ENCODE measurements around the gene ZFTA. TPM values are rescaled to one million over a fixed set of nuclear protein-coding genes. Genes with fewer than 3 reads are reported as not detected.
A peak's percentile ranks its signal among the peaks of the same experiment; 100 is the strongest.
"Not testable (repeated sequence)": the region's sequence is repeated elsewhere in the genome, so short reads cannot be mapped to it uniquely, and the experiment has no call there.

ZFTA gene
- 18.4 TPM for polyA plus RNA-seq (2013, experiment 1 of 2)
- 14.6 TPM for polyA plus RNA-seq (2013, experiment 2 of 2)

DNA sequence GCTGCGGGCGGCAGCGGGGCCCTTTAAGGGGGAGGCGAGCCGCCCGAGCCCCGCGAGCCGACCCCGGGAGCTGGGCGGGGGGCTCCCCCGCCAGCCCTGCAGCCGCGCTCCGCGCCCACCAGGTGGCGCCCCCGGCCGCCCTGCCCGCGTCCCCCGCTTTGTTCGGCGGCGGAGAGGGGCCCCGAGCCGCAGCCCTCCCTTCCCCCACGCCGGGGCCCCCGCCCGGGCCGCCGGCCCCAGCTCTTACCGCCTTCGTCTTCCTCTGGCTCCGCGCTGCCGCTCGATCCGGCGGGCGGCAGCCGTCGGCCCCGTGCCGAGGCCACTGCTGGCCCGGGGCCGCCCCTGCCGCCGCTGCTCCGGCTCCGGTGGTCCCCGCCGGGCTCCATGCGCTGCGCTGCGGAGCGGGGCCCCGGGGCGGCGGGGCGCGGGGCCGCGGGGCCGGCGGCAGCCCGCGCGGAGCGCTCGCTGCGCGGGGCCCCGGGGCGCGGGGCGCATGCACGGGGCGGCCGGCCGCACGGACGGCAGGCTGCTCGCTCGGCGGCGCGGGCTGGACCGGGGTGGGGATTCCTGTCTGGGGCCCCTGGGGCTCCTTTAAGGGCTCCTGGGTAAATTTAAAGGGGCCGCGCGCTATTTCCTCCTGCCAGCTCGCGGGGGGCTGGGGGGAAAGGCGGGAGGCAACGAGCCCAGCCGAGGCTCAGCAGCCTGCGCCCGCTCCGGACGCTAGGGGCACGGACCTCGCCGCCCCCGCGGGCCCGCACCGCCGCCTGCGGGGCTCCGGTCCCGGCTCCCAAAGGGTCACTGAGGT lies at the start of gene ZFTA:
Gene ZFTA, minus strand, starts transcription at position 539 of the 805 bp plus-strand sequence. Its CDS starts 153 bp downstream, at position 386.
- Histone ChIP-seq H3K4me3 (ENCODE audit: extremely low read depth, insufficient read depth, low read length, poor library complexity, severe bottlenecking) (peak within 1 kb of the TSS; percentile 88), H3K4me1 (ENCODE audit: control insufficient read depth, insufficient read depth, low read length, poor library complexity, severe bottlenecking) (peaks cover 32% of the 10 kb centered on the region), H3K36me3 (ENCODE audit: control insufficient read depth, insufficient read depth, low read length) (peaks cover 30% of the 10 kb centered on the region), H3K9me3 (ENCODE audit: control insufficient read depth, low read length) (no peaks in the 10 kb centered on the region), H3K27ac (ENCODE audit: low read depth, low read length, severe bottlenecking) (peak within 1 kb of the TSS; percentile 89)
- 0% methylated on average over 58 to 78 of the region's 113 CpGs for WGBS, 2 experiments (ENCODE audit: insufficient coverage in 2 of 2)

DNA sequence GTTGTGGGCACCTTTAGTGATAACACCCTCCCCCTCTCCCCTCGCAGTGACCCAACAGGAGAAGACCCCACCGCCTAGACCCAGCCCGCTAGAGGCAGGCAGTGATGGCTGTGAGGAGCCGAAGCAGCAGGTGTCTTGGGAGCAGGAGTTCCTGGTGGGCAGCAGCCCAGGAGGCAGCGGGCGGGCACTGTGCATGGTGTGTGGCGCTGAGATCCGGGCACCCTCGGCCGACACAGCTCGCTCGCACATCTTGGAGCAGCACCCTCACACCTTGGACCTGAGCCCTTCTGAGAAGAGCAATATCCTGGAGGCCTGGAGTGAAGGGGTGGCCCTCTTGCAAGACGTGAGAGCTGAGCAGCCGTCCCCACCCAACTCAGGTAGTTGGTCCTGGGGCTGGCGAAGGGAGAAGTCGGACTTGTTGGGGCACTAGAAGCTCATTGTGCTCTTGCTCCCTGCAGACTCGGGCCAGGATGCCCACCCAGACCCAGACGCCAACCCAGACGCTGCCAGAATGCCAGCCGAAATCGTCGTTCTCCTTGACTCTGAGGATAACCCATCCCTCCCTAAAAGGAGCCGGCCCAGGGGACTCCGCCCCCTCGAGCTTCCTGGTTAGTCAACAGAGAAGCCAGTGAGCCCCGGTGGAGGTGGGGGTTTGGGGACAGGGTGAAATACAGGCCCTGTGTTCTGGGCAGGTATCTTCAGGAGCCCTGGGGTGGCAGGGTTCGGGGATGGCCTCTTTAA lies 49.4 kb upstream of the ZFTA start:
- 97 to 100% methylated on average over 12 to 25 of the region's 27 CpGs for WGBS, 2 experiments (ENCODE audit: insufficient coverage in 2 of 2)
- peaks cover 8% of the 10 kb centered on the region for H3K4me1 ChIP-seq (ENCODE audit: control insufficient read depth, insufficient read depth, low read length, poor library complexity, severe bottlenecking)
- no peaks in the 10 kb centered on the region for H3K9me3 ChIP-seq (ENCODE audit: control insufficient read depth, low read length)
- peaks cover 79% of the 10 kb centered on the region for H3K36me3 ChIP-seq (ENCODE audit: control insufficient read depth, insufficient read depth, low read length)
- no peak overlapping the region for H3K4me3 ChIP-seq (ENCODE audit: extremely low read depth, insufficient read depth, low read length, poor library complexity, severe bottlenecking)
- no peak overlapping the region for H3K27ac ChIP-seq (ENCODE audit: low read depth, low read length, severe bottlenecking)

DNA sequence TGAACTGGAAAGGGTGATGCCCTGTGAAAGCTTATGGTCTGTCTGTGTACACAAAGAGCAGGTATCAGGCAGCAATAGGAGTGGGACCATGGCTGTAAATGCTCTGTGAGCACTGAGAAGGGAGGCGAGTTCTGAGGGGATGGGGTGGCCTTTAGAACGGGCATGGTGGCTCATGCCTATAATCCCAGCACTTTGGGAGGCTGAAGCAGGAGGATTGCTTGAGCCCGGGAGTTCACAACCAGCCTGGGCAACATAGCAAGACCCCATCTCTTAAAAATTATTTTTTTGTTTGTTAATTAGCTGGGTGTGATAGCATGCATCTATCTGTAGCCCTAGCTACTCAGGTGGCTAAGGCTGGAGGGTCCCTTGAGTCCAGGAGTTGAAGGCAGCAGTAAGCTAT lies 48.2 kb upstream of the ZFTA start:
- no peak overlapping the region for H3K27ac ChIP-seq (ENCODE audit: low read depth, low read length, severe bottlenecking)
- peaks cover 13% of the 10 kb centered on the region for H3K4me1 ChIP-seq (ENCODE audit: control insufficient read depth, insufficient read depth, low read length, poor library complexity, severe bottlenecking)
- 92 to 96% methylated on average over 2 of the region's 3 CpGs for WGBS, 2 experiments (ENCODE audit: insufficient coverage in 2 of 2)
- no peak overlapping the region for H3K4me3 ChIP-seq (ENCODE audit: extremely low read depth, insufficient read depth, low read length, poor library complexity, severe bottlenecking)
- H3K36me3 ChIP-seq (ENCODE audit: control insufficient read depth, insufficient read depth, low read length), result peaks cover 67% of the 10 kb centered on the region
- H3K9me3 ChIP-seq (ENCODE audit: control insufficient read depth, low read length), result no peaks in the 10 kb centered on the region

DNA sequence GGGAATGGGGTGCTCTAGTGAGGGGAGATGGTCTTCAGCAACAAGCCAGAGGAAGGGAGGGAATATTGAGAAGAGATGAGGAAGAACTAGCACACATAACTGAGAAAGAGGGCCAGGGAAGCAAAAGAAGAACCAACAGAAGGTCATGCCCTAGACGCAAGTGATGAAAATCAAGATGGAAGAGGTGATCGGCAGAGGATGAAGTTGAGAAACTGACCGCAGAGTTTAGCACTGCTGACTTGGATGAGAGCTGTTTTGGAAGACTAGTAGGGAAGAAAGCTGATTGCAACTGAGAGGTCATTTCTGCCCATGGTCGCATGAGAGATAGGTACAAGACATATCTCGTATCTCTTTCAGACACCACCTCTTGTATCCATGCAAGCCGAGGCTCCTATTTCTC lies 47.6 kb upstream of the ZFTA start:
- Histone ChIP-seq H3K27ac (ENCODE audit: low read depth, low read length, severe bottlenecking) (peak overlapping the region; percentile 16), H3K4me3 (ENCODE audit: extremely low read depth, insufficient read depth, low read length, poor library complexity, severe bottlenecking) (no peak overlapping the region), H3K9me3 (ENCODE audit: control insufficient read depth, low read length) (no peaks in the 10 kb centered on the region), H3K4me1 (ENCODE audit: control insufficient read depth, insufficient read depth, low read length, poor library complexity, severe bottlenecking) (peaks cover 13% of the 10 kb centered on the region), H3K36me3 (ENCODE audit: control insufficient read depth, insufficient read depth, low read length) (peaks cover 61% of the 10 kb centered on the region)
- 93 to 95% methylated on average over 6 of the region's 6 CpGs for WGBS, 2 experiments (ENCODE audit: insufficient coverage in 2 of 2)

DNA sequence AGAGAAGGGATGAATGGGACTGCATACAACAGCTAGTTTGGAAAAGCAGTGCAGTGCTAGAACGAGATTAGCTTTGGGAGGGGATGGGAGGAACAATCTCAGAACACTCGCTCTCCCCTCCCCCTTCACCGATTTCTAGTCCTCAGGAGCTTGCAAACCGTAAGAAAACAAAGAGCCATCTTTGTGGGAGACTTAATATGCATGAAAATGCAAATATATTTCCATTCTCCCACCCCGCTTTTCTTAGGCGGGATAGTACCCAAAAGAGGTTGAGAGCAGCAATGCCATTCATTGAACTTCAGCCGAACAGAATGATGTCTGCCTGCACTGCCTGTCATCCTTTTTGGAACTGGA lies 45.8 kb upstream of the ZFTA start:
- 5 to 13% methylated on average over 2 to 3 of the region's 7 CpGs for WGBS, 2 experiments (ENCODE audit: insufficient coverage in 2 of 2)
- H3K36me3 ChIP-seq (ENCODE audit: control insufficient read depth, insufficient read depth, low read length), result peaks cover 44% of the 10 kb centered on the region
- peak overlapping the region; percentile 73 for H3K27ac ChIP-seq (ENCODE audit: low read depth, low read length, severe bottlenecking)
- peaks cover 13% of the 10 kb centered on the region for H3K4me1 ChIP-seq (ENCODE audit: control insufficient read depth, insufficient read depth, low read length, poor library complexity, severe bottlenecking)
- no peaks in the 10 kb centered on the region for H3K9me3 ChIP-seq (ENCODE audit: control insufficient read depth, low read length)
- peak overlapping the region; percentile 89 for H3K4me3 ChIP-seq (ENCODE audit: extremely low read depth, insufficient read depth, low read length, poor library complexity, severe bottlenecking)

DNA sequence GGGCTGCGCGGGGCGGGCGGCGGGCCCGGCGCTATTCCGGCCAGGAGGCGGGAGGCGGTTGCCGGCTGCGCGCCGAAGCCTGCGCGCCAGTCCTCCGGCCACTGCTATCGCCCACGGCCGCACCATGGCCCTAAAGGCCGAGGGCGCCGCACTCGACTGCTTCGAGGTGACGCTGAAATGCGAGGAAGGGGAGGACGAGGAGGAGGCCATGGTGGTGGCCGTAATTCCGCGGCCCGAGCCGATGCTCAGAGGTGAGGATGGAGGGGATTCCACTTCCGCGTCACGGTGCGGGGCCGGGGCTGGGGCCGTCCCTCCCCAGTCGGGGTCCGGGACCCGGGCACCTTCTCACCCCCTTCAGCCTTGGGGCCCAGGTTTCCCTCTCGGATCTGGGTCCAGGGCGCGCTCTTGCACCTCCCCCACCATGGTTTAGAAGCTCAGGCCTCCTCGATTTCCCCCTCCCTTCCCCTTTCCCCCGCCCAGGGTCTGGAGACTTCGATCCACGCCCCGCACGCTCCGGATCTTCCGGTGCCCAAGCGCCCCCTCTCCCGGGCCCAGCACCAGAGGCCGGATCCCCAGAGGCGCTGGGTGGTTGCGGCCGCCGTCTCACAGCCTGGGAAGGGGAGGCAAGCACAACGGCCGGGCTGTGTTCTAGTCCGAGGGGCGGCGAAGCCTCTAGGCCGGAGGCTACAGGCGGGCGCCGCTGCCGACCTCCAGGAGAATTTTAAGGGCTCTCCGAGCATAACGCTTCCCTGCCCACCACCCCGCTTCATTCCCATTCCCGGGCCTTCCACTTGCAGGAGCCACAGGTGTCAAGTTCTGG lies 45.2 kb upstream of the ZFTA start:
- peak overlapping the region; percentile 73 for H3K27ac ChIP-seq (ENCODE audit: low read depth, low read length, severe bottlenecking)
- peaks cover 40% of the 10 kb centered on the region for H3K36me3 ChIP-seq (ENCODE audit: control insufficient read depth, insufficient read depth, low read length)
- H3K4me3 ChIP-seq (ENCODE audit: extremely low read depth, insufficient read depth, low read length, poor library complexity, severe bottlenecking), result peak overlapping the region; percentile 89
- H3K9me3 ChIP-seq (ENCODE audit: control insufficient read depth, low read length), result no peaks in the 10 kb centered on the region
- peaks cover 13% of the 10 kb centered on the region for H3K4me1 ChIP-seq (ENCODE audit: control insufficient read depth, insufficient read depth, low read length, poor library complexity, severe bottlenecking)
- 1% methylated on average over 63 to 68 of the region's 74 CpGs for WGBS, 2 experiments (ENCODE audit: insufficient coverage in 2 of 2)

DNA sequence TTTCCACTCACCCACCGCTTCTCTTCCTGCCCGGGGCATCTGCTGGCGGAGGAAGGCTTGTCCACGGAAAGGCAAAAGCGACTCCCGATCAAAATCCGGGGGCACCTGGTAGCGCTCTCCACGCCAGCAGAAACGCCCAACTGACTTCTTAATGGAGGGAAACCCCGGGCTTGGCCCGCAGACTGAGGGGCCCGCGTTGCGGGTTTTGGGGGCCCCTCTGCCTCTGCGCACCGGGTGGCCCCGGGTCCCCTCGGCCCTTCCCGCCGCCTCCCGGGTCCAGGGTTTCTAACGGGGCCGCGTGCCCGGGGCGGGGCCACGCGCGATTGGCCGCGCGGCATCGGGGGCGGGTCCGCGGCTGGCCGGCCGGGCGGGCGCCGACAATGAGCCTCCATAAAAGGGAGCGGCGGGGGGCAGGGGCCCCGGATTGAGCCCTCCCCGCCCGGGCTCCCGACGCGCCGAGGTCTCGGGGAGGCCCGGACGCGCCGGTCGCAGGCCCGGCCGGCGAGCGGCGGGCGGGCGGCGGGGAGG lies 44.5 kb upstream of the ZFTA start, which contains the start of gene SPINDOC:
Gene SPINDOC, plus strand, starts transcription at position 422 of the 528 bp plus-strand sequence. CDS start 231 bp downstream, outside the sequence.
- peak within 1 kb of the TSS; percentile 89 for H3K4me3 ChIP-seq (ENCODE audit: extremely low read depth, insufficient read depth, low read length, poor library complexity, severe bottlenecking)
- WGBS, 2 experiments (ENCODE audit: insufficient coverage in 2 of 2), result 0 to 1% methylated on average over 36 to 50 of the region's 65 CpGs

DNA sequence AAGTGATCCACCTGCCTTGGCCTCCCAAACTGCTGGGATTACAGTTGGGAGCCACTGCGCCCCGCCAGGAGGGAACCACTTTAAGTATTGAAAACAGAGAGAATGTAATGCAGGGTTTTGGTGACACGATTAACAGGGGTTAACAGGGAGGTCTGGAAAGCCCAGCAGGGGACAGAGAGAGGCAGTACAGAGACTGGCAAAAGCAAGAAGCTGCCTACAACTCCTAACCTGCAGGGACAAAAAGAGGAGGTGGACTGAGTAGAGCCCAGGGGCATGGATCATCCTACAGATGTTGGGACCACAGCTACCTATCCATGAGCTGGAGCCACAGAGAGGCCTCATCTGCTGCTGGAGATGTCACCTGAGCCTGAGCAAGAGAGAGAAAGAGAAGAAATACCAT lies 42.9 kb upstream of the ZFTA start:
- H3K4me3 ChIP-seq (ENCODE audit: extremely low read depth, insufficient read depth, low read length, poor library complexity, severe bottlenecking), result no peak overlapping the region
- H3K36me3 ChIP-seq (ENCODE audit: control insufficient read depth, insufficient read depth, low read length), result peaks cover 18% of the 10 kb centered on the region
- WGBS, 2 experiments (ENCODE audit: insufficient coverage in 2 of 2), result 72 to 78% methylated on average over 3 of the region's 3 CpGs

More for the DNA sequence above, 44.5 kb upstream of the ZFTA start, which contains the start of gene SPINDOC:
- Histone ChIP-seq H3K27ac (ENCODE audit: low read depth, low read length, severe bottlenecking) (peak within 1 kb of the TSS; percentile 73), H3K36me3 (ENCODE audit: control insufficient read depth, insufficient read depth, low read length) (peaks cover 33% of the 10 kb centered on the region), H3K9me3 (ENCODE audit: control insufficient read depth, low read length) (no peaks in the 10 kb centered on the region), H3K4me1 (ENCODE audit: control insufficient read depth, insufficient read depth, low read length, poor library complexity, severe bottlenecking) (peaks cover 13% of the 10 kb centered on the region)

DNA sequence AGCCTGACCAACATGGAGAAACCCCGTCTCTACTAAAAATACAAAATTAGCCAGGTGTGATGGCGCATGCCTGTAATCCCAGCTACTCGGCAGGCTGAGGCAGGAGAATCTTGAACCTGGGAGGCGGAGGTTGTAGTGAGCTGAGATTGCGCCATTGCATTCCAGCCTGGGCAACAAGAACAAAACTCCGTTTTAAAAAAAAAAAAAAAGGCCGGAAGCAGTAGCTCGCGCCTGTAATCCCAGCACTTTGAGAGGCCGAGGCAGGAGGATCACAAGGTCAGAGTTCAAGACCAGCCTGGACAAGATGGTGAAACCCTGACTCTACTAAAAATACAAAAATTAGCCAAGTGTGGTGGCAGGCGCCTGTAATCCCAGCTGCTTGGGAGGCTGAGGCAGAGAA lies 41.8 kb upstream of the ZFTA start:
- not testable (repeated sequence) for H3K4me3 ChIP-seq (ENCODE audit: extremely low read depth, insufficient read depth, low read length, poor library complexity, severe bottlenecking); H3K9me3 ChIP-seq (ENCODE audit: control insufficient read depth, low read length); H3K27ac ChIP-seq (ENCODE audit: low read depth, low read length, severe bottlenecking); H3K4me1 ChIP-seq (ENCODE audit: control insufficient read depth, insufficient read depth, low read length, poor library complexity, severe bottlenecking); H3K36me3 ChIP-seq (ENCODE audit: control insufficient read depth, insufficient read depth, low read length)
- WGBS, 2 experiments (ENCODE audit: insufficient coverage in 2 of 2), result 91 to 97% methylated on average over 5 to 7 of the region's 11 CpGs

More for the DNA sequence above, 42.9 kb upstream of the ZFTA start:
- Histone ChIP-seq H3K27ac (ENCODE audit: low read depth, low read length, severe bottlenecking) (no peak overlapping the region), H3K9me3 (ENCODE audit: control insufficient read depth, low read length) (no peaks in the 10 kb centered on the region), H3K4me1 (ENCODE audit: control insufficient read depth, insufficient read depth, low read length, poor library complexity, severe bottlenecking) (peaks cover 13% of the 10 kb centered on the region)

DNA sequence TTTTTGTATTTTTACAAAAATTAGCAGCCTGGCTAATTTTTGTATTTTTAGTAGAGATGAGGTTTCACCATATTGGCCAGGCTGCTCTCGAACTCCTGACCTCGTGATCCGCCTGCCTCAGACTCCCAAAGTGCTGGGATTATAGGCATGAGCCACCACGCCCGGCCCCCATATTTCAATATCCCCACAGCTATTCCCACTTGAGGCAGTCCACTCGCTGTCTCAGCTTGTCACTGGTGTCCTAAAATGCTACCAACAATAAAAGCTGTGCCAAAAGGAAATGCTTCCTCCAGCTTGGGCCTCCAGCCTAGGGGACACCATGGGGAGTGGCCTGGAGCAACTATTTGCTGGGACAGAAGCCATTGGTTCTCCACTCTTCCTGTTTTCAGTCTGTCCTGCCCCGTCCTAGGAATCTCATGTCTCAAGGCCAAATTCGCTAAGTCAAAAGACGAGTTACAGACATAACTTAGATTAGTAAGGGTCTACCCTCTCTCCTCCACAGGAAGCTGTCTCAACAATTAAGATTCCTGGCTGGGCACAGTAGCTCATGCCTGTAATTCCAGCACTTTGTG lies 37.4 kb upstream of the ZFTA start:
- H3K36me3 ChIP-seq (ENCODE audit: control insufficient read depth, insufficient read depth, low read length), result no peaks in the 10 kb centered on the region
- WGBS, 2 experiments (ENCODE audit: insufficient coverage in 2 of 2), result 85 to 98% methylated on average over 5 to 6 of the region's 9 CpGs

More for the DNA sequence above, 37.4 kb upstream of the ZFTA start:
- Histone ChIP-seq H3K4me1 (ENCODE audit: control insufficient read depth, insufficient read depth, low read length, poor library complexity, severe bottlenecking) (peaks cover 10% of the 10 kb centered on the region), H3K9me3 (ENCODE audit: control insufficient read depth, low read length) (no peaks in the 10 kb centered on the region), H3K27ac (ENCODE audit: low read depth, low read length, severe bottlenecking) (peak overlapping the region; percentile 49), H3K4me3 (ENCODE audit: extremely low read depth, insufficient read depth, low read length, poor library complexity, severe bottlenecking) (no peak overlapping the region)
